GM21737 (cell line): ENCODE results near the gene ARHGAP36.

Experiments
- ATAC-seq: cut with Tn5 transposase; IDR thresholded peaks from one replicate; pipeline ENCODE4 v1.9.1; 2021; ENCODE audit warnings: mild to moderate bottlenecking, moderate library complexity; ENCODE audit not compliant: unreplicated experiment

The ARHGAP36 gene, protein sequence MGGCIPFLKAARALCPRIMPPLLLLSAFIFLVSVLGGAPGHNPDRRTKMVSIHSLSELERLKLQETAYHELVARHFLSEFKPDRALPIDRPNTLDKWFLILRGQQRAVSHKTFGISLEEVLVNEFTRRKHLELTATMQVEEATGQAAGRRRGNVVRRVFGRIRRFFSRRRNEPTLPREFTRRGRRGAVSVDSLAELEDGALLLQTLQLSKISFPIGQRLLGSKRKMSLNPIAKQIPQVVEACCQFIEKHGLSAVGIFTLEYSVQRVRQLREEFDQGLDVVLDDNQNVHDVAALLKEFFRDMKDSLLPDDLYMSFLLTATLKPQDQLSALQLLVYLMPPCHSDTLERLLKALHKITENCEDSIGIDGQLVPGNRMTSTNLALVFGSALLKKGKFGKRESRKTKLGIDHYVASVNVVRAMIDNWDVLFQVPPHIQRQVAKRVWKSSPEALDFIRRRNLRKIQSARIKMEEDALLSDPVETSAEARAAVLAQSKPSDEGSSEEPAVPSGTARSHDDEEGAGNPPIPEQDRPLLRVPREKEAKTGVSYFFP

DNA sequence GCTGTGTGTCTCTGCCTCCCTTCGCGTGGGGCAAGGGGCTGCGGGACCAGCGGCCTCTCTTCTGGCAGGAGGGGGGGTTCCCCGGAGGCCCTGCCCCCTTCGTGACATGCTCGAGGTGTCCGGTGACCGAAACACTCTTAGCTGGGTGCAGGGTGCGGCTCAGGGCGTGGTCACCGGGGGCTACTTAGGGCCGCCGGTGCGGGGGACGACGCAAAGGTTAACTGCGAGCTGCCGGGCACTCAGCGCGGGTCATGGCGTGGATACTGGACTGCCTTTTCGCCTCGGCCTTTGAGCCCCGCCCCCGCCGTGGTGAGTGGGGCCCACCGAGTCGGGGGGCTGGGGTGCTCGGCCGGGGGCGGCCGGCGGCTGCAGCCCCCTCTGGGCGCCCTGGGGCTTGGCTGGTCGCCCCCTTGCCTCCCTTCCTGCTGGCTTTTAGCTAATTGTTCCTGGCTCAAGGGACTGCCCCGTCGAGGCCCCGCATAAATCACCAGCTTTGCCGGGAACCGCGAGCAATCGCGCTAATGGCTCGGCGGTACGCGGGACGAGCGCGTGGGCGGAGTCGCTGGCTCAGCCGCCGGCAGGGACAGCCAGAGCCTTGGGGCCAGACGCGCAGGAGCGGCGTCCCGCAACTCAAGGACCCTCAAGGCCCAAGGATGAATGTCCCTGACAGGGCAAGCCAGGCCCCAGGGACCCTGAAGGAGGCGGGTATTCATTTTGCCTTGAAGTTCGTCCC, at the start of gene ARHGAP36:
ARHGAP36 (plus strand) TSS at position 211 of the 733 bp plus-strand sequence. CDS start 23,320 bp downstream, outside the sequence.
- no peak for ATAC-seq

- no peak for ATAC-seq
Measured at GRCh38 chrX:131010186-131010585, 48.0 kb upstream of the ARHGAP36 start.

DNA sequence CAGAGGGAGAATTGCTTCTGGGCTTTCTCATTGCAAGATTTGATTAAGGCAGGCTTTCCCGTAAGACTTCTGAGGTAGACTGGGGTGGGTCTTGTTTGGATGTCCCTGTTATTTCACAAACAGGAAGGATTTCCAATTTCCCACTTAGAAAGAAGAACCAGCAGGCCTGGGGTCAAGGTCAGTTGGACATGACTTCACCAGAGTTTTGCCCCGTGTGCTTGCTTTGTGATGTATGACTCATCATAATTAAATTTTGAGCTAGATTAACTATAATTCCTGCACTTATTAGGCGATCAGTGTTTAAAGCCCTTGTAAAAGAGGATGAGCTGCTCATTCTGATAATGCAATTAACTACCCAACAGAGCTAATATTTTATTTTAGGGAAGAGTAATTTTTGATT, 32.8 kb upstream of the ARHGAP36 start:
- no peak for ATAC-seq

GRCh38 chrX:131032354-131033230, 25.6 kb upstream of the ARHGAP36 start:
- ATAC-seq: no peak

DNA sequence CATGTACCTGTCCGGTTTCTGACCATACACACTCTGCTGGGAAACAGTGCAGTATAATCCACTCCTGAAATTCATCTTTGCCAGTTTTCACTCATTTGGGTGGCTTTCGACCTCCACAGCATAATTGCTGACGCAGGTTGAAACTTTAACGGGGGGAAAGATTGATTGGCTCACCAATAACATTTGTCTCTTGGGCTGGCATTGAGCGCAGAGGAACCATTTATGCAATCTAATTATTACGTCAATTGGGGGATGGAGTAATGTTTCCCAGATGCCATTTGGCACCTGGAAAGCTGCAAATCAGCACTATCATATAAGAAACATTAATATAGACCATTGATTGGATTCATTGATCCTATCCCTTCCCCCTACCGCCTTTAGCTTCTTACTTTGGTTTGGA, 24.1 kb upstream of the ARHGAP36 start:
- ATAC-seq: no peak

- ATAC-seq: no peak
Measured at GRCh38 chrX:131040781-131041180, 17.4 kb upstream of the ARHGAP36 start.

- no peak for ATAC-seq
Measured at GRCh38 chrX:131041667-131042066, 16.5 kb upstream of the ARHGAP36 start.

- ATAC-seq: no peak
Measured at GRCh38 chrX:131045726-131046125, 12.4 kb upstream of the ARHGAP36 start.

GRCh38 chrX:131046596-131046995, 11.6 kb upstream of the ARHGAP36 start:
- no peak for ATAC-seq

GRCh38 chrX:131047180-131047579, 11.0 kb upstream of the ARHGAP36 start:
- ATAC-seq: no peak

- ATAC-seq: no peak
Measured at GRCh38 chrX:131053076-131053475, 5.1 kb upstream of the ARHGAP36 start.

DNA sequence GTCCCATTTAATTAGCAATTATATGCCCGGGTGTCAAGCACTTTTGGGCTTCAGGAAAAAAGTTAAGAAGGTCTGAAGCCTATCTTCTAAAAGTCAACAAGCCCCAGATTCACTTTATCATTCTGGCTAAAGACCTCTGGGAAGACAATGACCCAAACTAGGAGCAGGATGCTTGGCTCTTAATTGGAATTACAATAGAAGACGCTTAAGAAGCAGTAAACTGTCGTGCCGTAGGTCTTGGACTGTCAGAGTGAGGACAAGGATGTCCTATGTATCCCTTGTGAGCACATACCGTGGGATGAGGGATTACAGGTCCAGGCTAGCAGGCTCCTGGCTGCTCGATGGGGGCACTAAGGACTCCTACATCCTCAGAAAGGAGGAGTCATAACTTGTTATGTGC, 3.2 kb upstream of the ARHGAP36 start:
- no peak for ATAC-seq

- no peak for ATAC-seq
Measured at GRCh38 chrX:131057706-131058105, 440 bp upstream of the ARHGAP36 start.

DNA sequence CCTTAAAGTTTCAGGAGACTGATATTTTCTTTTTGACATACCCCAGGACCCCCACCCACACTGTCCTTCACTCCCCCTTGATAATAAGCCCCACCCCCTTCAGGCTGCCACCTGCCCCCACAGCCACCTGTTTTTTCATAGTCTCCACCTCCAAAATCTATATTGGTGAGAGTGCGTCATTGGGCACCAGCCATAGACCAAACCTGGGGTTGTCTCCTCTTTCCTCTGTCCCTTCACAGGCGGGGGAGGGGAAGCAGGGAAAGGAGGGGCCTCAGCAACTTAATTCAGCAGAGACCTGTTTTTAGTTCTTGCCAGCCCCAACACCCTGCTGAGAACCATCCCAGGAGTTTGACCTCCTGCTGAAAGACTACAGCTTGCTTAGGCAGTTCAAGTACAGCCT, 1.1 kb downstream of the ARHGAP36 start:
- no peak for ATAC-seq

GRCh38 chrX:131060147-131060546, 2.0 kb downstream of the ARHGAP36 start:
- no peak for ATAC-seq

GRCh38 chrX:131061306-131061705, 3.2 kb downstream of the ARHGAP36 start:
- no peak for ATAC-seq

DNA sequence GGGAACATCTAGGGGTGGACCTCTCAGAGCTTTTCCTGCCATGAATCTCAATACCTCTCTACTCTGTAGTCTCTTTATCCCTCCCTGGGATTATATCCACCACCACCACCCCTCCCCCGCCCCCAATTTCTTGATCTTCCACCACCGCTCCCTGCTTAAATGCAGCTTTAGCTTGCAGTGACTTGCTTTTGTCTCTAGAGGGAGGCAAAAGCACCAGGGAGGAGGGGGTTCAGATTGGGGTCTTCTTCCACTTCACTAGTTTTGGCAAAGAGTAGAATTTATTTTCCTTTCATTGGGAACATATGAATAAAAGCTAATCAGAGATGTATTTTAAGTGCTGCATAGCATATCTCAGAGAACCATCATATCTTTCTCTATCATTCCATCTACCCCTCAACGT, 5.5 kb downstream of the ARHGAP36 start:
- no peak for ATAC-seq

DNA sequence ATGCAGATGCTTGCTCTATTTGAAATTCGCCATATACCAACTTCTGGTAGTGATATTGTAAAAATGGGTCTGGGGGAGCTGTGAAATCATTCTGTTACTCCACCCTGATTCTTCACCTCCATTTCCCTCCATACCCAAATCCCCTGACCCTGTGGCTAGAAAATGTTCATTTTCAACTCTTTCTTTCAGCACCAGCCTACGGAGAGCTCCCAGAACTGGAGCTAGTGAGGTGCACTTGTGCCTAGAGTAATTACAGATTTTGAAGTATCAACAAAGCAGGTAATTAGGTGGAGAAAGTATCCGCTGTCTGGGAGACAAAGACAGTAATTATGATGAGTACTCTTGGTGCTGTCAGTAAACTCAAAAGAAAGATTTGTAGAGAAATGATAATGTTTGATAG, 8.1 kb downstream of the ARHGAP36 start:
- ATAC-seq: no peak

DNA sequence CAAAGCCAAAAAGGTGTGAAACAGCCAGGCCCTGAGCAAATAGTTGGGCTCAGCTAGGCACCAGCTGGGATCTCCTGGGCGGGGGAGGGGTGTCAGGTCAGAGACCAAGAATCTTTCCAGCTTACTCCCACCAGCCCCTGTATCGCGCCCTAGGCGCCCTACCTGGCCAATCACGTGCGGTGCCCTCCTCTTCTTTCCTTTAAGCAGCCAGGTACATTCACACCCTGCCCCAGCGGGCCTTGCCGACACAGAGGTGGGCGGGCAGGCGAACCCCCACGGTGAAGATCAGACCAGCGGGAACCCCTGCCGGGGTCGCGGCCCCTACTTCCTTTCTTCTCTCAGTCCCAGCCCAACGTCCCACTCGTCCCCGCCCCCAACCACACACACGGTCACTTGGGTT, 9.1 kb downstream of the ARHGAP36 start:
- ATAC-seq: no peak

- no peak for ATAC-seq
Measured at GRCh38 chrX:131067846-131068745, 9.9 kb downstream of the ARHGAP36 start.
